ENCODE measurements around the gene SCYGR3.

DNA sequence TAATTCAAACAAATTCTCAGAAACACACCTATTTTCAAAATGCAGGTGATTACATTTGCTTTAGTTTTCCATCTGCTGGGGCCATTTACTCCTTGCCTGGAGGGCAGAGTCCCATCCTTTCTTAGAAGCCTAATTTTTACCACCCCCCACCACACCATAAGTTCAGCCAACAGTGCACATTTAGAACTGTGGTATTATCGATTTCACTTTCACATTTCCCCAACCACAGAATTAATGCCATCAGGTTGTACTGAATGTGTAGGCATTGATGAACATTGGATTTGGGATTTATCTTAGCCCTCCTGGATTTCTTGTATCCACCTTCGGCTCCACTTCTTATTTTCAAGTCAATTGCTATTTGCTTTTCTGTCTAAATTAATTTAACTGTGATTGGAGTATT is 4.5 kb downstream of the SCYGR3 start:
- TF ChIP-seq CTCF (IDR thresholded peaks at IDR 0.05) (no peak), POLR2A (IDR thresholded peaks at IDR 0.05) (no peak), EP300 (IDR thresholded peaks at IDR 0.05) (no peak)
